GM12878 (cell line): Measurements from ENCODE around the gene TMEM41A. TPM values are rescaled to one million over a fixed set of nuclear protein-coding genes. Genes with fewer than 3 reads are reported as not detected.

Experiments
- ATAC-seq: fragments of 200-7000 bp; cut with Tn5 transposase; 3 replicates; pipeline ENCODE4 v1.9.1; 2020; ENCODE audit warnings: mild to moderate bottlenecking, moderate library complexity
- BruUV-seq: library from RNA; stranded (reverse); fragments of 400-500 nt; replicated peaks from 2 replicates; lab custom pipeline; 2021; lab: Mats Ljungman, UMichigan
- CTCF ChIA-PET: fragments of 300-600 bp; sonication (Branson Sonifier 250); formaldehyde crosslinking; extraction: SDS; loops from one replicate; lab custom pipeline; 2021; ENCODE audit warnings: inconsistent platforms; lab: Yijun Ruan, JAX
- POLR2A ChIA-PET: fragments of 350-600 bp; formaldehyde crosslinking; extraction: SDS; loops from one replicate; lab custom pipeline; 2021; ENCODE audit warnings: inconsistent platforms; lab: Charles Lee
- RAD21 ChIA-PET: fragments of 300-600 bp; sonication (Branson Sonifier 250); formaldehyde crosslinking; loops from one replicate; lab custom pipeline; 2023; ENCODE audit warnings: antibody characterized with exemption; ENCODE audit not compliant: unreplicated experiment; lab: Charles Lee
- SMC1A ChIA-PET: fragments of 300-600 bp; sonication (Branson Sonifier 250); formaldehyde crosslinking; loops from one replicate; lab custom pipeline; 2023; ENCODE audit not compliant: unreplicated experiment, uncharacterized antibody; lab: Charles Lee
- DNase-seq: peaks from one replicate; pipeline ENCODE4 v3.0.0-alpha.2; 2011; ENCODE audit warnings: low read depth, low spot score
- FAIRE-seq: peaks from 3 replicates; lab custom pipeline; 2011; peaks lifted over from hg19 to GRCh38; lab: Jason Lieb, UNC
- H2AFZ ChIP-seq: 2 replicates; pipeline ENCODE4 v1.6.0; 2011; ENCODE audit warnings: low read depth, low read length, control low read depth; ENCODE audit not compliant: control insufficient read depth
- H3K27ac ChIP-seq: 2 replicates; pipeline ENCODE4 v1.5.1; 2011; ENCODE audit warnings: control low read depth; ENCODE audit not compliant: control insufficient read depth, insufficient read depth
- H3K27me3 ChIP-seq, 2 experiments: replicated peaks in 1 of 2; 2 replicates each; pipeline versions ENCODE4 v1.6.0 to v1.6.1; 2011; ENCODE audit warnings: low read length in 1 of 2; ENCODE audit not compliant: control insufficient read depth in 2 of 2, insufficient read depth in 2 of 2
- H3K36me3 ChIP-seq, 2 experiments: 2 replicates each; pipeline ENCODE4 v1.5.1; 2011; ENCODE audit warnings: low read length in 1 of 2; ENCODE audit not compliant: control insufficient read depth in 2 of 2, insufficient read depth in 2 of 2
- H3K4me1 ChIP-seq: 2 replicates; pipeline ENCODE4 v1.6.1; 2011; ENCODE audit warnings: mild to moderate bottlenecking, low read length, moderate library complexity, mixed read lengths; ENCODE audit not compliant: control insufficient read depth, insufficient read depth
- H3K4me2 ChIP-seq: 2 replicates; pipeline ENCODE4 v1.6.0; 2011; ENCODE audit warnings: control low read depth; ENCODE audit not compliant: control insufficient read depth, insufficient read depth
- H3K4me3 ChIP-seq: fragments of 200-600 bp; sonication (generic); 2 replicates; pipeline ENCODE4 v1.5.1; 2016
- H3K79me2 ChIP-seq: 2 replicates; pipeline ENCODE4 v1.6.0; 2011; ENCODE audit warnings: low read length; ENCODE audit not compliant: control insufficient read depth, insufficient read depth
- H3K9ac ChIP-seq: 2 replicates; pipeline ENCODE4 v1.8.0; 2011; ENCODE audit warnings: low read length, control low read depth, mixed read lengths; ENCODE audit not compliant: control insufficient read depth, insufficient read depth
- H3K9me3 ChIP-seq: replicated peaks from 3 replicates; pipeline ENCODE4 v1.5.1; 2011; ENCODE audit warnings: mild to moderate bottlenecking, low read length; ENCODE audit not compliant: control insufficient read depth, insufficient read depth
- H4K20me1 ChIP-seq: 2 replicates; pipeline ENCODE4 v1.6.0; 2011; ENCODE audit not compliant: control insufficient read depth, insufficient read depth
- CUX1 ChIP-seq: IDR thresholded peaks from 2 replicates; pipeline ENCODE4 v1.6.1; 2012; ENCODE audit warnings: improper control_type of control experiment, low read depth, low read length; ENCODE audit not compliant: insufficient replicate concordance
- E2F4 ChIP-seq: IDR thresholded peaks from 2 replicates; pipeline ENCODE4 v1.6.1; 2012; ENCODE audit warnings: low read depth, low read length, improper control_type of control experiment
- HDGF ChIP-seq: fragments of 450-650 bp; IDR thresholded peaks from 2 replicates; pipeline ENCODE4 v1.6.1; 2016; ENCODE audit warnings: antibody characterized with exemption
- MEF2B ChIP-seq: fragments of 450-650 bp; IDR thresholded peaks from 2 replicates; pipeline ENCODE4 v1.6.1; 2018; ENCODE audit warnings: mild to moderate bottlenecking, moderate library complexity; ENCODE audit not compliant: partially characterized antibody, poor library complexity, severe bottlenecking
- MYC ChIP-seq: IDR thresholded peaks from 2 replicates; pipeline ENCODE4 v1.6.1; 2011; ENCODE audit warnings: mild to moderate bottlenecking, low read length, moderate library complexity, inconsistent platforms; ENCODE audit not compliant: insufficient read depth, insufficient replicate concordance, insufficient read length, severe bottlenecking
- NFYB ChIP-seq: IDR thresholded peaks from 2 replicates; pipeline ENCODE4 v1.6.1; 2011; ENCODE audit warnings: low read depth, mild to moderate bottlenecking, low read length, improper control_type of control experiment, moderate library complexity; ENCODE audit not compliant: insufficient read depth
- POLR2AphosphoS5 ChIP-seq: IDR thresholded peaks from 2 replicates; pipeline ENCODE4 v1.6.1; 2011; ENCODE audit warnings: mild to moderate bottlenecking, low read length, inconsistent platforms
- POU2F2 ChIP-seq: IDR thresholded peaks from 3 replicates; pipeline ENCODE4 v1.6.1; 2011; ENCODE audit warnings: low read depth, mild to moderate bottlenecking, low read length, borderline replicate concordance
- SREBF2 ChIP-seq: IDR thresholded peaks from 2 replicates; pipeline ENCODE4 v1.6.1; 2012; ENCODE audit warnings: mild to moderate bottlenecking, low read length
- YY1 ChIP-seq: IDR thresholded peaks from 2 replicates; pipeline ENCODE4 v1.6.1; 2011; ENCODE audit warnings: low read depth, mild to moderate bottlenecking, low read length
- ZBED1 ChIP-seq: IDR thresholded peaks from 2 replicates; pipeline ENCODE4 v1.6.1; 2016; ENCODE audit warnings: borderline replicate concordance
- ZNF592 ChIP-seq: fragments of 450-650 bp; IDR thresholded peaks from 2 replicates; pipeline ENCODE4 v1.6.1; 2017; ENCODE audit warnings: mild to moderate bottlenecking, moderate library complexity
- WGBS: methylation state at CpG from one replicate; pipeline ENCODE4 v1.1.6; 2016; ENCODE audit warnings: low lambda C conversion rate; ENCODE audit not compliant: insufficient replicate concordance, insufficient coverage; ENCODE audit errors: missing lambda C conversion rate; 5-methylcytosine and 5-hydroxymethylcytosine counted together
- in situ Hi-C: fragments of 300-500 bp; cut with MboI; formaldehyde crosslinking; loops from 9 replicates; pipeline ENCODE4 v1.14.3; 2018; ENCODE audit warnings: mixed read lengths
- intact Hi-C: fragments of 100-400 bp; cut with micrococcal nuclease; formaldehyde crosslinking; loops from one replicate; pipeline ENCODE4 v1.14.2; 2022; ENCODE audit not compliant: unreplicated experiment
- polyA plus RNA-seq, 11 experiments: library from polyadenylated mRNA; depleted of rRNA in 4 of 11; unstranded in 6 of 11; stranded (reverse) in 5 of 11; fragments of >200 nt; fragmentation: Nextera tagmentation in 4 of 11; fragmentation: Illumina TruSeq in 1 of 11; extraction: Ambion mirVana in 4 of 11; extraction: Trizol in 1 of 11; gene quantifications; 1 replicate in 1 of 11; 2 replicates in 10 of 11; pipeline versions ENCODE4 v1.2.1 to v1.2.3, GENCODE V29; 2011 to 2016; ENCODE audit warnings: inconsistent platforms in 2 of 11, missing spikeins in 2 of 11, low read depth in 1 of 11
- total RNA-seq, 4 experiments: library from RNA; depleted of rRNA in 3 of 4; stranded (reverse); fragments of >200 nt in 3 of 4; fragmentation: Illumina TruSeq in 1 of 4; extraction: Trizol in 1 of 4; gene quantifications; 2 replicates each; pipeline versions ENCODE4 v1.2.1 to v1.2.3, GENCODE V29; 2013 to 2021
- TF ChIP-seq, protein P1 (sequence below): IDR thresholded peaks from 2 replicates; pipeline ENCODE4 v1.6.1; 2012; ENCODE audit warnings: low read length, inconsistent platforms

The TMEM41A gene
- total and polyA plus RNA-seq, 10 of the 15 experiments (the other 5 are each of a cell fraction or from before 2014, with no cell fraction given): 13.9 to 33.2 (median 21.8) TPM

GRCh38 chr3:185540695-185541094 is 41.9 kb upstream of the TMEM41A start:
- H3K9me3 ChIP-seq: no peaks in the 10 kb centered on the region
- ChIA-PET SMC1A (no interaction called here), CTCF (no interaction called here), POLR2A (interaction anchor here (0.7 to 1.2 kb wide), 2 partner anchors 15 to 566 kb away, joined by 3 to 5 read pairs; no protein-coding TSS in a partner anchor), RAD21 (no interaction called here)
- no peaks in the 10 kb centered on the region for H3K79me2 ChIP-seq
- no peak overlapping the region for H3K4me2 ChIP-seq
- H3K9ac ChIP-seq: no peak overlapping the region
- H3K27ac ChIP-seq: no peak overlapping the region
- H2AFZ ChIP-seq: no peak overlapping the region
- H3K27me3 ChIP-seq: no peaks in the 10 kb centered on the region
- H3K4me1 ChIP-seq: peaks cover 12% of the 10 kb centered on the region
- no peaks in the 10 kb centered on the region for H4K20me1 ChIP-seq
- DNase-seq (no peak), ATAC-seq (no peak), FAIRE-seq (no peak)
- no peak overlapping the region for H3K4me3 ChIP-seq
- in situ Hi-C loops (no loop called here), intact Hi-C loops (no loop called here)
- WGBS: 91% methylated on average over 7 of the region's 7 CpGs
- H3K36me3 ChIP-seq: no peaks in the 10 kb centered on the region
- BruUV-seq: no TSS peak
- TF ChIP-seq, protein P1, sequence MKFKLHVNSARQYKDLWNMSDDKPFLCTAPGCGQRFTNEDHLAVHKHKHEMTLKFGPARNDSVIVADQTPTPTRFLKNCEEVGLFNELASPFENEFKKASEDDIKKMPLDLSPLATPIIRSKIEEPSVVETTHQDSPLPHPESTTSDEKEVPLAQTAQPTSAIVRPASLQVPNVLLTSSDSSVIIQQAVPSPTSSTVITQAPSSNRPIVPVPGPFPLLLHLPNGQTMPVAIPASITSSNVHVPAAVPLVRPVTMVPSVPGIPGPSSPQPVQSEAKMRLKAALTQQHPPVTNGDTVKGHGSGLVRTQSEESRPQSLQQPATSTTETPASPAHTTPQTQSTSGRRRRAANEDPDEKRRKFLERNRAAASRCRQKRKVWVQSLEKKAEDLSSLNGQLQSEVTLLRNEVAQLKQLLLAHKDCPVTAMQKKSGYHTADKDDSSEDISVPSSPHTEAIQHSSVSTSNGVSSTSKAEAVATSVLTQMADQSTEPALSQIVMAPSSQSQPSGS: no peak
- TF ChIP-seq E2F4 (no peak), ZNF592 (no peak), POLR2AphosphoS5 (no peak), HDGF (no peak), POU2F2 (no peak), MYC (no peak), CUX1 (no peak), SREBF2 (no peak), MEF2B (no peak), YY1 (no peak), NFYB (no peak), ZBED1 (no peak)
